Measurements from ENCODE around the gene ARHGAP32.

Gene ARHGAP32

GRCh38 chr11:129040934-129041333 lies 151.2 kb downstream of the ARHGAP32 start:
- no peak for DNase-seq (ENCODE audit: low spot score)
- Histone ChIP-seq H3K4me3 (no peak overlapping the region), H3K27ac (no peak overlapping the region)
- TF ChIP-seq CTCF (IDR thresholded peaks at IDR 0.05): no peak

- Histone ChIP-seq H3K27ac (no peak overlapping the region), H3K4me3 (no peak overlapping the region)
- TF ChIP-seq CTCF (IDR thresholded peaks at IDR 0.05): no peak
- DNase-seq (ENCODE audit: low spot score): no peak
These were observed 156.9 kb downstream of the ARHGAP32 start for GRCh38 chr11:129035244-129035643.

- TF ChIP-seq CTCF (IDR thresholded peaks at IDR 0.05): no peak
- Histone ChIP-seq H3K27ac (no peak overlapping the region), H3K4me3 (no peak overlapping the region)
- DNase-seq (ENCODE audit: low spot score): no peak
These were observed 158.1 kb downstream of the ARHGAP32 start for GRCh38 chr11:129034001-129034400.

- no peak overlapping the region for H3K27ac ChIP-seq
- no peak overlapping the region for H3K4me3 ChIP-seq
- no peak for TF ChIP-seq CTCF (IDR thresholded peaks at IDR 0.05)
- DNase-seq (ENCODE audit: low spot score): no peak
These were observed 168.0 kb downstream of the ARHGAP32 start for GRCh38 chr11:129023968-129024676.

GRCh38 chr11:129021295-129021694 lies 170.8 kb downstream of the ARHGAP32 start:
- H3K4me3 ChIP-seq: no peak overlapping the region
- no peak overlapping the region for H3K27ac ChIP-seq
- no peak for TF ChIP-seq CTCF (IDR thresholded peaks at IDR 0.05)
- no peak for DNase-seq (ENCODE audit: low spot score)

- no peak overlapping the region for H3K4me3 ChIP-seq
- no peak for DNase-seq (ENCODE audit: low spot score)
- no peak for TF ChIP-seq CTCF (IDR thresholded peaks at IDR 0.05)
- no peak overlapping the region for H3K27ac ChIP-seq
These were observed 173.1 kb downstream of the ARHGAP32 start for GRCh38 chr11:129018991-129019390.

- Histone ChIP-seq H3K27ac (no peak overlapping the region), H3K4me3 (no peak overlapping the region)
These were observed 174.0 kb downstream of the ARHGAP32 start for GRCh38 chr11:129018126-129018525.

More at GRCh38 chr11:129018126-129018525, 174.0 kb downstream of the ARHGAP32 start:
- TF ChIP-seq CTCF (IDR thresholded peaks at IDR 0.05): no peak
- no peak for DNase-seq (ENCODE audit: low spot score)

Data from coronary artery (tissue), 2 donors.